Measurements from ENCODE around the gene TGM3.

TGM3 gene

GRCh38 chr20:2340823-2341222, 45.0 kb downstream of the TGM3 start:
- no peak for DNase-seq

DNA sequence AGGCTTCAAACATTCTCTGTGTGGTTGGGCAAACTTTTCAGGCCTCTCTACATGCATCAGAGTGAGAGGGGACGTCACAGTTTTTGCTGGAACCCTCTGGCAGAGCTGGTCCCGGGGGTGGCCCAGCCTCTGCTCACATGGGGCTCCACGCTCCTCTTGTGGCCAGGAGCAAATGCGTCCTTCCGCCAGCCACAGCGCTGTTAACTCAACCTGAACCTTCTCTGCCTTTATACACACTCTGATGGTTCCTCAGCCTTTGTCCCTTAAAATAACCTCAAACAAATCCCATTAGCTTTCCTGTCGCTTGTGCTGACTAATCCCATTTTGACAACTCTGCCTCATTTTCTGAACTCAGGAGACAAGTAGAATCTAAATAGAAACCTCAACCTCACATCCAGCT, 45.5 kb downstream of the TGM3 start:
- no peak for DNase-seq

GRCh38 chr20:2342243-2342642, 46.4 kb downstream of the TGM3 start:
- DNase-seq, result no peak

DNA sequence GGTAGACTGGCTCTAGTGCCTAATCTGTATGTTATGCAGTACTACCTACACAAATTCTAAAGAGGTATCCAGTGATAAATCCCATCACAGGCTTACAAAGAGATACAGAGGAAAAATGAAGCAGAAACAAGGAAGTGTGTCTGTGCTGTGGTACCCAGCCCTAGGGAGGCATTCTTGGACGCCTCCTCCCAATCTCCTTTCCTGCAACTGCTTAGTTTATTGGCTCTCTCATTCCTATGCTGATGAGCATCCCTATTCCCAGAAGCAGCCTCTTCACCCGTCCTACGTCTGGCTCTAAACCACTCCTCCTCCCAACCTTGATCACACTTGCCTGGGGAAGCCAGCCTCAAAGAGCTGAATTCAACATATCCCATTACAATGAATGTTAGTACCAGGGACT, 50.4 kb downstream of the TGM3 start:
- no peak for DNase-seq

DNA sequence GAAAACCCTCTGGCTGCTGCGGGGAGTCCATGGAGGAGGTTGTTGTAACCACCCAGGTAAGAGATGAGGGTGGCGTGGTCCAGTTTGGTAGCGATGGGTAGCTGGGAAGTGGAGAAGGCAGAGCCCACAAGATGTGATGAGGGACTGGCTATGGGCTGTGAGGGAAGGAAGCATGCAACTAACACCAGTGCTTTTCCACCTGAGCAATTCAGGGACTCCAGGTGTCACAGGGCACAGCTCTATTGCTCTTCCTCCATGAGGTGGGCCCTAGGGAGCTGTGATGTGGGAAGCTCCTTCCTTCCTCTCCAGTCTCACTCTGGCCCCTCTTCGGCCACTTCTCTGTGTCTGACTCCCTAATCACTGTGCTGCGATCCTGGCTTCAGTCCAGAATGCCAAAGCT, 52.5 kb downstream of the TGM3 start:
- no peak for DNase-seq

DNA sequence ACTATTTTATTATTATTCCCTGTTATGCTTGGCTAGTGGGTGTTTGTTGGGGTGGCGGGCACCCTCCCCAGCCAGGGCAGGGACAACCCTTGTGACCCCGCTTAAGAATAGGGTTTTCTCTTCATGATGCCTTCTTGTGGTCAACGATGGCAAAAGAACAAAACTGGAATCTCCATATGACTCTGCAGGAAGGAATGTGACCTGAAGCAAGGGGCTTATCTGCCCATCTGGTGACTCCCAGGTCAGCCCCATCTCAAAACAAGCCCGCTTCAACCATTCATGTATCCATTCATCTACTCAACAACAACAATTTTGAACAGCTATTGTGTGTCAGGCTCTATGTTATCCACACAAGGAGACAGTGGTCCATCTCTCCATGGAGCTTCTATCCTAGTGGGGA, 54.0 kb downstream of the TGM3 start:
- DNase-seq, result no peak

GRCh38 chr20:2350606-2351005, 54.8 kb downstream of the TGM3 start:
- no peak for DNase-seq

- no peak for DNase-seq
Measured at GRCh38 chr20:2353231-2353630, 57.4 kb downstream of the TGM3 start.

DNA sequence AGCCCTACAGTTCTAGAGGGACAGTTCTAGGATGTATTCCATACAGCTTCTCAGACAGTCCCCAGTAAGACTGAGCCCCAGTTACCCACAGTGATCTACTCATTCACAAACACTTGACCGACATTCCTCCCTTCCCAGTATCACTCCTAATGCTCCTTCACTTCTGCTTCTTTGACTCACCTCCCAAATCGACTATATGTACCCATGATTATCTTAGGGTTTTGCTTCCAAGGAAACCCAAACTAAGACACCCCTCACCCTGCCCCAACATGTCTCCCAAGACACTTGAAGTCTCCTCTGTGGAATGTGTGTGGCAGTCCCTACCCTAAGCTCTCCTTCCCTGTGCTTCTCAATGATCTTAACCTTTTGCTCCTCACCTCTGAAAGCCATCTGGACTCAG, 61.3 kb downstream of the TGM3 start:
- no peak for DNase-seq

GRCh38 chr20:2358006-2358405, 62.2 kb downstream of the TGM3 start:
- no peak for DNase-seq

GRCh38 chr20:2361035-2361593, 65.3 kb downstream of the TGM3 start:
- DNase-seq, result no peak

DNA sequence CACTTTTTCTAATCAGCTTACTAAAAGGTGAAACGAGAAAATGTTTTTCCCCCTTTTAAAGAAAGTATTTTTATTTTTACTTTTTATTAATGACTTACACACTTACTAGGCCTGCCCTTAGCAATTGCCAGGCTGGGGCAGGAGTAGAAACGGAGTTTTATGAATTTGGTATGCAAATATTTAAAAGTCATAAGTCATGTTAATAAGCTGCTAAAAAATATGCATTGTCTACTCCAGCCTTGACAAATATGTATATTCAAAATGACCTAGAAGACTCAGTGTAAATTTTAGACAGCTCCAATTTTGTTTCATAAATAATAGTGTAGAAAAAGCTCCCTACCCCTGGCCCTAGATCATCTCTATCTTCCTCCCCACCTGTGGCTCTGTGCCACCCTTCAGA, 67.4 kb downstream of the TGM3 start:
- DNase-seq, result no peak

- DNase-seq, result no peak
Measured at GRCh38 chr20:2363587-2363986, 67.8 kb downstream of the TGM3 start.

DNA sequence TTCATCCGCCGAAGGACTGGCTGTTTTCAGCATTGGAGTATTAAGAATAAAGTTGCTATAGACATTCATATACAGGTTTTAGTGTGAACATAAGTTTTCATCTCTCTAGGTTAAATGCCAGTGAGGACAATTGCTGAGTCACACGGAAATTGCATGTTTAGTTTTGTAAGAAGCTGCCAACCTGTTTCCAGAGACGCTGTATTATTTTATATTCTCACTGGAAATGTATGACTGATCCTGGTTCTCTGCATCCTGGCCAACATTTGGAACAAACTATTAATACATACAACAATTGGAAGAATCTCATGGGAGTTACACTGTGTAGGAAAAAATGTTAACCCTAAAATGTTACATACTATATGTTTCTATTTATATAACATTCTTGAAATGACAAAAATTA, 68.2 kb downstream of the TGM3 start:
- no peak for DNase-seq

DNA sequence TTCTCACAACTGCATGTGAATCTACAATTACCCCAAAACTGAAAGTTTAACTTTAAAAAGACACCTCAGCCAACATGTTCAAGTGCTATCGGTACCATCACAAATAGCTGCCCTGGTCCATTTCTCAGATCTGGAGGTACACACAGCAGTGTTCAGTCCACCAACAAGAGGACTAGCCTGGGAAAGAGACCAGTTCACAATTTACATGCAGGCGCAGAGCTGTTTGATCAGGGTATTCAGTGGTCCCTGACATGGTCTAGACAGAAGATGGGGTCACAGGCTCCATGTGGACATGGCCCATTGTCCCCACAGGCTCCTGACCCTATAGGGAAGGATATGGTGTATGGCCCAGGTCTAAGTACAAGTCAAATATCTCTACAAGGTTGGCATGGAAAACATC, 69.3 kb downstream of the TGM3 start:
- no peak for DNase-seq

DNA sequence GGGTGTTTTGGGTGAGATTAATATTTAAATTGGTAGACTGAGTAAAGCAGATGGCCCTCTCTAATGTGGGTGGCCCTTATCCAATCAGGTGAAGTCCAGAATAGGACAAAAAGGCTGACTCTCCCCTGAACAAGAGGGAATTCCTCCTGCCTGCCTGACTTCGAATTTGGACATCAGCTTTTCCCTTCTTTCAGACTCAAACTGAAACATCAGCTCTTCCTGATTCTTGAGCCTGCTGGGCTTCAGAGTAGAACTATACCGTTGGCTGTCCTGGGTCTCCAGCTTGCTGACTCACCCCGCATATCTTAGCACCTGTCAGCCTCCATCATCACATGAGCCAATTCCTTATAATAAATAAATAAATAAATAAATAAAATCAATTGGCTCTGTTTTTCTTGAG, 69.9 kb downstream of the TGM3 start:
- DNase-seq, result no peak

GRCh38 chr20:2368621-2369020, 72.8 kb downstream of the TGM3 start:
- DNase-seq, result no peak

DNA sequence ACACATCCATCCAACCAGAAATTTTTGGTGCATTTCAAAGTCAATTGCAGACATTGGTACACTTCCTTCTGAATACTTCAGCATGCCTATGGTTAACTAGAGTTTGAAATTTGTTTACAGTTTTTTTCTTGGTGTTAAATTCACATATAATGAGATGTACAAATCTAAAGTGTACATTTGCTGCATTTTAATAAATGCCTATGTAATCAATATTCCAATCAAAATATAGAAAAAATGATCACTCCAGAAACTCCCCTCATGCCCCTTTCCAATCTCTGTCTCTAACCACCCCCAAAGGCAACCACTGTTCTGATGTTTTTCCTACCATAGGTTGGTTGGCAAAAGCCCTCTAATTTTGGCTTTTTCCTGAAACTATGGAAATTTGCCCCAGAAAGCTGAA, 77.3 kb downstream of the TGM3 start:
- no peak for DNase-seq

- no peak for DNase-seq
Measured at GRCh38 chr20:2374346-2375125, 78.7 kb downstream of the TGM3 start.

- no peak for DNase-seq
Measured at GRCh38 chr20:2378893-2379292, 83.1 kb downstream of the TGM3 start.

GRCh38 chr20:2379511-2380229, 83.9 kb downstream of the TGM3 start:
- no peak for DNase-seq

DNA sequence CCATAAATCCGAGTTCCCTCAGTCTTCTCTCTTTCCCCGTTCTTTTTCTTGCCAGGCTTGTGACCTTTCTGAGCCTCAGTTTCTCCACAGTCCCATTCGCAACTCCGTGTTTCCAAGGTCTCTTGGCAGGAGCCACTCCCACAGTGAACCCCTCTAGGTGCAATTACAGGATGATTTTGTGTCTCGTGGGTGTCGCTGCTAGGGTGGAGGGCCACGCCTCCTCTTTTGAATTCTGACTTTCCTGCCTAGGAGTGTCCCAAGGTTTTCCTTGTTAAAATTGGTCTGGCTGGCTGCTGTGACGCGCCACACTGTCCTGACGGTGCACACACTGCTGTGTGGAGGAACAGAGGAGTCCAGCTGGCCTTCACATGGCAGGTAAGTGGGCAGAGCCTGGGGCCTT, 84.8 kb downstream of the TGM3 start, which contains the start of gene TGM6:
TGM6 (plus strand) TSS at position 301 of the 400 bp plus-strand sequence; CDS start at position 369, 68 bp downstream.
- no peak for DNase-seq

- DNase-seq, result no peak
Measured at GRCh38 chr20:2381303-2381702, 85.5 kb downstream of the TGM3 start.

- no peak for DNase-seq
Measured at GRCh38 chr20:2382833-2383232, 87.0 kb downstream of the TGM3 start.

Measured in activated gamma-delta T cell treated with Interleukin-2 at 50 U/mL for 16 hours (primary cell).